ENCODE data around the gene SKP1.

DNA sequence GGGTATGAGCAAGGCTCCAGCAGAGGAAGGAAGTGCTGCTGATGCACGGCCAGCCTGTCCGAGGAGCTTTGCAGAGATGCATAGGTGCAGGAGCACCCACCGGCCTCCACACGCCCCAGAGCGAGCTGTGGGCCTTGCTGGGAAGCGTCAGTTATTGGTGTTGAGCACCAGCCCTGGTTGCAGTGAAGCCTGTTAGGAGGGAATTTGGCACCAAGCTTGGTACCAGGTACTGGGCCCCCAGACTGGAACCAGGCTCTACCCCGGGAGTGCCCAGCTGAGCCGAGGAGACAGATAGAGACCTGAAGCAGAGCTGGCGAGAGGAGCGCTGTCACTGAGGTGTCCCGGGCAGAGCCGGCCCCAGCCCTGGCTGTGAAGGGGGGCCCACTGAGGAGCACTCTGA, 57.0 kb downstream of the SKP1 start:
- TF ChIP-seq, protein P1, sequence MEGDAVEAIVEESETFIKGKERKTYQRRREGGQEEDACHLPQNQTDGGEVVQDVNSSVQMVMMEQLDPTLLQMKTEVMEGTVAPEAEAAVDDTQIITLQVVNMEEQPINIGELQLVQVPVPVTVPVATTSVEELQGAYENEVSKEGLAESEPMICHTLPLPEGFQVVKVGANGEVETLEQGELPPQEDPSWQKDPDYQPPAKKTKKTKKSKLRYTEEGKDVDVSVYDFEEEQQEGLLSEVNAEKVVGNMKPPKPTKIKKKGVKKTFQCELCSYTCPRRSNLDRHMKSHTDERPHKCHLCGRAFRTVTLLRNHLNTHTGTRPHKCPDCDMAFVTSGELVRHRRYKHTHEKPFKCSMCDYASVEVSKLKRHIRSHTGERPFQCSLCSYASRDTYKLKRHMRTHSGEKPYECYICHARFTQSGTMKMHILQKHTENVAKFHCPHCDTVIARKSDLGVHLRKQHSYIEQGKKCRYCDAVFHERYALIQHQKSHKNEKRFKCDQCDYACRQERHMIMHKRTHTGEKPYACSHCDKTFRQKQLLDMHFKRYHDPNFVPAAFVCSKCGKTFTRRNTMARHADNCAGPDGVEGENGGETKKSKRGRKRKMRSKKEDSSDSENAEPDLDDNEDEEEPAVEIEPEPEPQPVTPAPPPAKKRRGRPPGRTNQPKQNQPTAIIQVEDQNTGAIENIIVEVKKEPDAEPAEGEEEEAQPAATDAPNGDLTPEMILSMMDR (IDR thresholded peaks at IDR 0.05) = no peak
- TF ChIP-seq EZH2 (IDR thresholded peaks at IDR 0.05) = no peak

Measured in neural progenitor cell (in vitro differentiated cells).